NK-92 treated with Interleukin-12 subunit alpha and Interleukin-12 subunit beta, amount 100 ng/mL, for 24 hours (cell line): ENCODE results near the gene VSIG10L2.
A peak's percentile ranks its signal among the peaks of the same experiment; 100 is the strongest.

Experiments used
- DNase-seq: peaks from one replicate; lab custom pipeline; 2025; lab: John Stamatoyannopoulos, UW

Gene VSIG10L2

DNA sequence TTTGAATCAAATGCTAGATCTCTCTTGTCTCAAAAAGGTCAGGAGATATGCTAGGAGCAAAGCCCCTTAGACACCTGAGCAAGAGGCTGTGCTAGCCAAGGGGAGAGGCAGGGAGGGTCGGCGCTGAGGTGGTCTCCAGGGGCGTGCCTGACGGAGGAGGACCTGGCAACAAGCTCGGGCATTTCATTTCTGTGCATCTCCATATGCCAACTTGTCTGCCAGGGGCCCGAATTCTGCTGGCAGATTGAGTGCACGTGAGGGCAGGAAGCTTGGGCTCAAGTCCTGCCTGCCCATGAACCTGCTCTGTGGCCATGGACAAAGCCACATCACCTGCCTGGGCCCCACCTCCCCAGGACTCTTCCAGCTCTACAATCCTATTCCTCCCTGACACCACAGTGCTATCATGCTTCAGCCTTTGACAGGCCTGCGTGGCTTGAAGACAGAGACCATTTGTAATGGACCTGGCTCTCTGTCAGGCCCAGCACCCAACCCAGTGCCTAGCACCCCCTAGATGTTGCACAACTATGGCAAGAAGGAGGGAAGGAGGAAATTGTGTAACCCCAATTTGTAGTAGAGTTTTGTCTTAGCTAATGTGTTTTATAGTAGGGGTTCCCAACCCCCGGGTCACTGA lies 16.3 kb upstream of the VSIG10L2 start:
- DNase-seq: no peak

DNA sequence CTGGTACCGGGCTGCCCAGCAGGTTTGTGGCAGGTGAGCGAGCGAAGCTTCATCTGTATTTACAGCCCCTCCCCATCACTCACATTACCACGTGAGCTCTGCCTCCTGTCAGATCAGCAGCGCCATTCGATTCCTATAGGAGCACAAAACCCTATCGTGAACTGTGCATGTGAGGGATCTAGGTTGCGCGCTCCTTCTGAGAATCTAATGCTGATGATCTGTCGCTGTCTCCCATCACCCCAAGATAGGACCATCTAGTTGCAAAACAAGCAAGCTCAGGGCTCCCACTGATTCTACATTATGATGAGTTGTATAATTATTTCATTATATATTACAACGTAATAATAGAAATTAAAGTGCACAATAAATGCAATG lies 15.8 kb upstream of the VSIG10L2 start:
- DNase-seq: no peak

DNA sequence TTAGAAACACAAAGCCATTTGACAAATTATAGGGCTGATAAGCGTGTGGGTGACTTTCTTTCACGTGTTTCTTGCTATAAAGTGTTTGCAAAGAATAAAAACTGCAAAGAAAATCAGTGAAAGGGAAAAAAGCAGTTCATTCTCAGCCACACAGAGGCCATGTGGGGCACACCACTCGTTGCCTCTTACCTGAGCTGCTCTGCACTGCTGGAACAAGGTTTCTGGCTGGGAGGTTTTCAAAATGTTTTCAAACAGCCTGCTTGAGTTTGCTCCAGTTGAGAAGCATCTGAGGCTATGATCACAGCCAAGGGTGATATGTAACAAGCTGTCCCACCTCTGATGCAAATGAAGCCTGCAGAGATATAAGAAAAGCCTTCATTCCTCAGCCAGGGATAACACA lies 14.7 kb upstream of the VSIG10L2 start:
- no peak for DNase-seq

DNA sequence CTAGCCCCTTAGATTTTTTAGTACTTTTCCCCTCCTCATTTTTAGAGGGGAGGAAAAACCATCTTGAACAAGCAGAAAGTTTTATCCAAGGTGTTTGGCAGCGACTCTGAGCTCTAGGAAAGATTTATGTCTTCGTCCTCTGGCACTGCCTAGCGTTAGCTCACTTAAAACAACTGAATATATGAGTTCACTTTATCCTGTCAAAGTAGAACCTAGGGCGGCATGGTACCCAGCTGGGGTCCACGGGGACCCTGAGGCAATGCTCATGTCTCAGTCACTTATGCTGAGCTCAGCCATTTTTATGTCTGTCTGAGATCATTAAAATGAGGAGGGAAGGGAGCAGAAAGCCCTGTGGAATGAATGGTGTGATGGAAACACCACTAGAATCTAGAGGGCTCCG lies 14.2 kb upstream of the VSIG10L2 start:
- DNase-seq: no peak

DNA sequence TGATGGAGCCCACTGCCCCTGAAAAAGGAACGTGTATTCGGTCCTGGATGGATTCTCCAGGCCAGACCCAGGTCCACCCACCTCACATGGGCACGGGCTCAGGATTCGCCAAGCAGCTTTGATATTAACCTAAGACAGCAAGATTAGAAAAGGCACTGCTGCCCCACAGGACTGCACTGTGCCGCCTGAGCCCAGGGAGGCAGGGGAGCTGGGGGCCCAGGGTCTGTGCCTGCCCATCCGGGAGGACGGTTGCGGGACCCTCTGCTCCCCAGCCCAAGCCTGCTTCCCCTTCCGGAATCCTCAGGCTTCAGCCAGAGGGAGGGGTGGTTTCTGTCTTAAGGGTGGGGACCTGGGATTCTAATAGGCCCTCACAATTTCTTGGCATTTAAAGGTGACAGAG lies 13.5 kb upstream of the VSIG10L2 start:
- DNase-seq: no peak

DNA sequence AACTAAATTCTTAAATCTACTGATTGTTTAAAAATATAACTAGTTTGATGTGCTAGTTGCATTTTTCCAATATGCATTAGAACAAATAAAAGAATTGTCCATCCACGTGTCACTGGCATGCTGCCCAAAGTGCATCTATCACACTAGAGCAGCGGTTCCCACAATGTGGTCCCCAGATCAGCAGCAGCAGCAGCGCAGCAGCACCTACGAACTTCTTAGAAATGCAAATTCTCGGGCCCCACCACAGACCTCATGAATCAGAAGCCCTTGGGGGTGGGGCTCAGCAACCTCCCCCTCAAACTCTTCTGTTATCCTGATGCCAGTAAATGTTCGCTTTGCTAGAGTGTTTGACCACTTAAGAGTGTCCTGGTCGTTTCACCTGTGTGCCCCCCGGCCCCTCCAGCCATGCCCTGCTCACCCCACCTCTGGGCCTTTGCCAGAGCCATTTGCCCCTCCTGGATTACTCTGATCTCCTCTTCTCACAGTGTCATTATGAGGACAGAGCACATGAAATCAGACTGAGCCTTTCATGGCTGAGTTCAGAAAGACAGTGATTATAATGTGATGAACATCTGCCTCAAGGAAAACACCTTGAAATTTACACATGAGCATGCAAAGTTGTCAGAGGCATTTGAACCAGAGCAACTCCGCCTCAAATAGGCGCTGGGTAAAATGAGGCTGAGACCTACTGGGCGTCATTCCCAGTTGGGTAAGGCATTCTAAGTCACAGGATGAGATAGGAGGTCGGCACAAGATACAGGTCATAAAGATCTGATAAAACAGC lies 12.6 kb upstream of the VSIG10L2 start:
- peak; percentile 18 for DNase-seq

DNA sequence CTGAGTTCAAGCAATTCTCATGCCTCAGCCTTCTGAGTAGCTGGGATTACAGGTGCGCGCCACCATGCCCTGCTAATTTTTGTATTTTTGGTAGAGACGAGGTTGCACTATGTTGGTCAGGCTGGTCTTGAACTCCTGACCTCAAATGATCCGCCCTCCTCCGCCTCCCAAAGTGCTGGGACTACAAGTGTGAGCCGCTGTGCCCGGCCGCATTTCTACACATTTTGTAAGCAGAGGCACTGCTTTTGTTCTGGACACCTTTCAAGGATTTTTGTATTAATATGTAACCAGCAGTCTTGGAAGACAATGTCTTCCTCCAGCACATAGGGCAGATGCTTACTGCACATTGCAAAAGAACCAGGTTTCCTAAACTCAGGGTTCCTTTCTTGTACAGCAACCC lies 11.4 kb upstream of the VSIG10L2 start:
- DNase-seq: no peak

DNA sequence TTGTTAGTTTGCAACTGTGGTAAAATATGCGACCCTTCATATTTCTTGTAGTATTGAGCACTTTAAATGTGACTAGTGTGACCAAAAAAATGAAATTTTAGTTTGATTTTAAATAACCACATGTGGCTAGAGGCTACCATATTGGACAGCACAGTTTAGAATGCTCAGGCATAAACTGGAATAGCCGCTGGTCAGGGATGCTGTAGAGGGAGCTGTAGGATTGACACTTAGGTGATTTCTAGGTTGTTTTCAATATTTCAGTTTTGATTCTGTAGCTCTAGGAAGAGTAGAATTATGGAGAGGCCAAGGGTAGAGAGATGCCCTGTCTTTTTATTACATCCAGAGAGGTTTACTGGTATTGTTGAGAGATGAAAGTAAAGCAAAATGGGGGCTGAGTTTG lies 10.8 kb upstream of the VSIG10L2 start:
- no peak for DNase-seq

DNA sequence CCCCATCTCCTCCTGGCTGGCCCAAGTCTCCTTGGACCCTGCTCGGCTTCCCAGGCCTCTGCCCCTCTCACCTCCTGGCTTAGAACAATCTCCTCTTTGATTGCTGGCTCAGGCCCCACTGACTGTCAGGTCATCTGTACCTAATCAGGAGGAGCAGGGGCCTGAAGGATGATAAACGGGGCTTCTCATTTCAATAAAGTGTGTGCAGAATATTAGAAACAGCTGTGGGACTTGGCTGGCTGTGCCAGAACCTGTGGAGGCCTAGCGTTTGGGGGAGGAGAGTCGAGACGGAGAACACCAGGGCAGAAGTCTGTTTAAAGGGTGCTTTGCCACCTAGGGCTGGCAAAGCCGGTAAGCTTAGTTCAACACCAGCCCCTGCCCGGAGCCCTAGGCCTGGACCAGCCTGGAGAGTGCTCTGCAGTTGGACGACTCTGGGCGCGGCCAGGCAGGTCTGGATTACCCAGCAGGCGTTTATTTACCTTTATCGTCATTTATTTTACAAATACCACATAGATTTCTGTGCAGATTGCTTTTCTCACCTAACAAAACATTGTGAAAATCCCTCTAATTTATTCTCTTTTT lies 10.1 kb upstream of the VSIG10L2 start:
- DNase-seq: no peak

DNA sequence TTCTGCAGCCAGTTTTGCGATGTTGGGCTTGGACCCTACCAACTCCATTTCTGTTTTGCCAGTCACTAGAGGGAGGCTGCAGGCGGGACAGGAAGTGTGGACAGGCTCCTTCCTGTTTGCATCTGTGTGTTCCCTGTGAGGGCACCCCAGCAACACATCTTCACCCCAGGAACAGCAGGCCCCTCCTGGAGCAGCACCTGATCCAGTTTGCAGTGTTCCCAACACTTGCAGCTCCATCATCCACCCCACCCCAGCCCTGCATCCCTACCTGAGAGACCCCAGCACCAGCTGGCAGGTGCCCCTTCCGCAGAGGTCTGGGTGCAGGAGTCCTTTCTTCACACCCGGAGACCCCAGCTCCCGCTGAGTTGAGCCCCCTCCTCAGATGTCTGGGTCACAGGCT lies 7.4 kb upstream of the VSIG10L2 start:
- DNase-seq: no peak

DNA sequence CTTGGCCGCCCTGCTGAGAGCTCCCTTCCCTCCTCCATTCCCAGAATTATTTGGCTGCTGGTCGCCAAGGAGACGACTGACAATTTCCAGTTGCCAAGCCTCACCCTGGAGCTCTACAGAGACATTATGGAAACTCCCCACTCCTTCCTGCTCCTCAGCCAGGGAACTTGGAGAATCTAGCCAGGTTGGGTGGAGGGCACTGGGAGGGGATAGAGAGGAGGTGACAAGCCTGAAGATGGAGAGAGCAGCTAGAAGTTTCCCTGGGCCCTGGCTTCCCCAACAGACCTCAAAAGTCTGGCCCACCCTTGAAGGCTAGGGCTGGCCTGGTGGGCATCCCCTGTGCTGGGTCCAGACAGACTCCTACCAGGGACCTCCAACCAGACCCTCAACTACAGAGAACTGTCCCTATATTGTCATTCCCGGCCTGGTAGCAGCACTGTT lies 6.7 kb upstream of the VSIG10L2 start:
- no peak for DNase-seq

DNA sequence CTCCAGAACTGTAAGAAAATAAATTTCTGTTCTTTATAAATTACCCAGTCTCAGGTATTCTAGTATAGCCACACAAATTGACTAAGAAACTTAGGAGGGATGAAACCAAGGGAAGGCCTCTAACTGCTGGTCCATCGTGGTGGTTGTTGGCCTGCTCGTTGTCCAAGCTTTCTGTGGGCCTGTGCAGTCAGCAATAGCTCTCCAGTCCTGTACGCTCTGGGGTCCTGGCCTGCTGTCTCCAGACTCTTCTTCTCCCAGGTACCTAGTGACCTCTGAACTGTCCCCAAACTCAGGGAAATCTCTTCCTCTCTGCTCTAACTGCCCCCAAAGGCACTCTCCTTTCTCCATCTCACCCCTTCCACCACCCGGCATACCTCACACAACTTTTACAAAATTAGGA lies 5.7 kb upstream of the VSIG10L2 start:
- no peak for DNase-seq

DNA sequence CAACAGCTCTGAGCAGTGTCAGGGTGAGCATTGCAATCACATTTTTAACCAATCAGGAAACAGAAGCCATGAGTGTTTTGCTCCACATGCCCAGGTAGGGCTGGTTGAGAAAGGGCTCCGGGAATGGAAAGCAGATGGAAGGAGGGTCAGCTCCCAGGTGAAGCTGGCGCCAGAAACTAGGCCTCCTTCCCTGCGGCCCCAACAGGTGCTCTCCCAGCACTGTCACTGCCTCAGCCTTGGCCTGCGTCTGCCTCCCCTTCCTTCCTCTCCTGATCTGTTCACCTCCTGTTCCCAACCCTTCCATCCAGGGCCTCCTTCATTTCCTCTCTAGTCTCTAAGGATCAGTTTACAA lies 4.6 kb upstream of the VSIG10L2 start:
- DNase-seq: no peak

DNA sequence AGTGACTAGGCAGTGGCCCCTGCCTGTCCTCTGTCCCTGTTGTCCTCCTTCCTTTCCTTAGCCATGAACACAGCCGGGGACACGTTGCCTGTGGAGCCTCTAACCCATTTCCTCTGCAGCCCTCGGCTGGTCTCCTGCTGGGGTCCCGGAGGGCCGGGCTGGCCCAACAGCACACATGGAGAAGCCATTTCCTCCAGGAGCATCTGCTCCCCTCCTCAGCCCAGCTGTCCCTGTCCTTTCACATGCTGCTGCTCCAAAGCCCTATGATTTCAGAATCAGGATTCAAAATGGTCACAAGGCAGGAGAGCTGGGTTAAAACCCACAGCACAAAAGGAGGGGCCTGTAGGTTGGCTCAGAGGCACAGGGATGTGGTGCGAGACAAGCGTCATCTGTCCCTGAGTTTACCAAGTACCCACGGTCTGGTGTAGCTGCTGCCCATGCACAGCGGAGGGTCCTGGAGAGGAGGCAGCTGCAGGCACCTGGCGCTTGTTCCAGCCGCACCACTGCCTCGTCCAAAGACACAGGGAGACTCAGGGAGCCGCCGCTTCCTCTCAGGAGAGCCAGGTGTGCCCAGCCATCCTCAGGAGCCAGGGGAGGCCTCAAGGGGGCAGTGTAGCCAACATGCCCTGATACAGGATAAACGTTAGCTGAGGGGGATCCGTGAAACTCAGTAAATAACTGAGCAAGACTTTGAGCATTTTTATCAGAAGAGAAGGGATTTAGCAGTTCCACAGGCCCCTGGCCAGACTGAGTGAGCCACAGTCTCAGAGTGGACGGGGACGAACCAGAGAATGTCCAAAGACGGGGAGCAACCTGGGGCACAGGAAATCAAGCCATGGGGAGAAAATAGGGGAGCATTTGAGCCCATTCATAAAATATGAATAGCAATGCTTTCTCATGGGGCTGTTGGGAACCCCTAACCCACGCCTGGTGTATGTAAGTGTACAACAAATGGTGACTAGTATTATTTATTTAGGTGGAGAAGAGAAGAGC lies 3.9 kb upstream of the VSIG10L2 start:
- peak; percentile 10 for DNase-seq

DNA sequence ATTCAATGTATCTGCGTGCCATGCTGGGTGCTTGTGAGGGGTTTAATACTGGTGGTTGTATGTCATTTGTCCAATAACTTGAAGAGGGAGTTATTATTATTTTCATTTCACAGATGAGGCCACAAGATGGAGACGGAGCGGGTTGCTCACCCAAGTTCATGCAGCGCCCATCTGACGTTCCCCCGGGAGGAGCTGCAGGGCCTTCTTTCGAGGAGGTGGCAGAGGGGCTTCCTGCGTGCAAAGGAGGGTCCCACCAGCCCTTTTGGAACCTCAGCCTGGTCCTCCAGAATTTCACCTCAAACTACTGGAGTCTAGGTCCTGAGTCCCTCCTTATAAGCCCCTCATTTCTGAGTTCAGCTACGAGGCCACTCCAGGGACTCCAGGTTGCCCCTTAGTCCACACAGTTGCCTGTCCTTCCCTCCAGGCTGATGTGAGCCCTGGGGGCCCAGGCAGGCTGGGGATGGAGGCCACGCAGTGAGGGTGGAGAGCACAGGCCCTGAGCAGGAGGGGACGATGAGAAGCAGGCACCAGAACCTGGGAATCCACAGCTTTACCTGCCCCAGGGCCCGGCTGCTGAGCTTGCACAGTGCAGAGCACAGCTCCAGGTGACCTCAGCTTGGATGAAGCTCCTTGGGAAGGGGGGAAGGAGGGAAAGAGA lies 2.9 kb upstream of the VSIG10L2 start:
- no peak for DNase-seq

DNA sequence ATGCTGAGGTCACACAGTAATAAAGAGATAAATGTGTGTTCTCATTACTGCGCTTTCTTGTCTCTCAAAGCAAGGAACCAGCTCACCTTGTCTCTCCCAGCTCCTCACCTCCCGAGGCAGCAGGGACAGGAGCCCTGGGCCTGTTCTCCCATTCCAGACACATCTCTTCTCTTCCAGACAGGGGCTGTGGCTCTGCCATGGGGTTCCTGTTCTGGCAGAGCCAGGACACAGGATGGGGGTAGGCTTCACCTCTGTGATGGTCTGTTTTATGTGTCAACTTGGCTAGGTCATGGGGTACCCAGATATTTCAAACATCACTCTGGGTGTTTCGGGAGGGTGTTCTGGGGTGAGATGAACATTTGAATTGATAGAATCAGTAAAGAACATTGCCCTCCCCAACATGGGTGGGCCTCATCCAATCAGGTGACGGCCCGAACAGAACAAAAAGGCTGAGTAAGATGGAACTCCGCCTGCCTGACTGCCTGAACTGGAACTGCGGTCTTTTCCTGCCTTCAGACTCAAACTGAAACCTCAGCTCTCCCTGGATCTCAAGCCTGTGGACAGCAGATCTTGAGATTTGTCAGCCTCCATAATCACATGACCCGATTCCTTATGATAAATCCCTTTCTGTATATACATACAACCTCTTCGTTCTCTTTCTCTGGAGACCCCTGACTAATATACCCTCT lies 2.0 kb upstream of the VSIG10L2 start:
- DNase-seq: no peak

DNA sequence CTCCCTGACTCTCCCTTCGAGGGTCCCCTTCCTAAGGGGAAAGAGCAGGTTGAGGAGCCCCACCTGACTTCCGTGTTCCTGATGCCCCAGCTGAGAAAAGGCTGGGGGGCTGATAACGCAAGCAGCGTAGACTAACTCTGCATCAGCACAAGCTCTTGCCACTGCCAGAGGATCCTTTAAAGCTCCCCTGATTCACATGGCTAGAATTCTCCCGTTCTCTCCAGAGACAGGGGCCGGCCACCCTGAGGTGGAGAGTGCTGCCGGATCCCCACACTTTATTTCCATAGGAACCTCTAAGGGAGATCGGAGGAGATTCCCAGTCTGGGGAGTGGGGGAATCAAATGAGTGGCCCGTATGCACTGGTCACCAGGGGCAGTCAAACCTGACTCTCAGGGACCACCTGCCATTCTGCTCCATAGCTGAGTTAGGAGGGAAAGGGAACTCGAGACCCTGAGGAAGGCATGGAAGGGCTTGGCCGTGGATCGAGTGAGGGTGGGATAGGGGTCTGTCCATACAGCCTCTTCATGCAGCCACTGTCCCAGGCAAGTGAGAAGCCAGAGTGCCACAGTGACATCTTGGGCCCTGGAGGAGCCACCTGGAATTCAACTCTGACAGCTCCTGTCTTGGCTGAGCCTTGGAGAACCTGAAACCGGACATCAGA lies 1.4 kb upstream of the VSIG10L2 start:
- no peak for DNase-seq

DNA sequence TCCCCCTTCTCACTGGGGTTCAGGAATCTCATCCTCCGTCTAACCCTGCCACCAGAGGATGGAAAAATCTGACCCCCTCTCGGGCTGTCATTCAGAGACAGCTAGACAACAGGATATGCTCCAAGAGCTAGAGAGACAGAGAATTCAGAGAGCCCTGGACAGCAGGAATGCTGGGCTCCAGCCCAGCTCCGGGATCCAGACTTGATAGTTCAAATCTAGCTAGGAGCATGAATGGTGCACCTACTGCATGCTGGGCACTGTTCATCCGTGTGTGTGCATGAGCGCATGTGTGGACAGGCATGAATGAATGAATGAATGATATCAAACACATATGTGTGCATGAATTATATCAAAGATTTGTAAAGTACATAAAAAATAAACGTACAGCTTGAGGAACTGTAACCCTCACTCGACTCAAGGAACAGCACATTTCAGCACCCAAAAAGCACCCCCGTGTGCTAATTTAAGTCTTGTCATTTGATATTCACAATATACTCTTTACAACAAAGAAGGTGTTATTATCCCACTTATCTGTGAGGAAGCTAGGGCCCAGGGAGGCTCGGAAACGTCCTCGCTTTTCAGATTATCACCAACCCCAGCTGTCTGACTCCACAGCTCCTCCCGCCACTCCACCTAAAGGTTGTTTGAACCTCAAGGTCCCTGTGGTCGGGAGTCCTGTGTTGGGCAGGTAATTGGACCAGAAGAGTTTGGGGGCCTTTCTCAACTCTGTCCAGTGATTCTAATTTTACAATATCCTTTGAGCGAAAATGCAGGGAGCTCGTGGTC lies 640 bp upstream of the VSIG10L2 start:
- no peak for DNase-seq

DNA sequence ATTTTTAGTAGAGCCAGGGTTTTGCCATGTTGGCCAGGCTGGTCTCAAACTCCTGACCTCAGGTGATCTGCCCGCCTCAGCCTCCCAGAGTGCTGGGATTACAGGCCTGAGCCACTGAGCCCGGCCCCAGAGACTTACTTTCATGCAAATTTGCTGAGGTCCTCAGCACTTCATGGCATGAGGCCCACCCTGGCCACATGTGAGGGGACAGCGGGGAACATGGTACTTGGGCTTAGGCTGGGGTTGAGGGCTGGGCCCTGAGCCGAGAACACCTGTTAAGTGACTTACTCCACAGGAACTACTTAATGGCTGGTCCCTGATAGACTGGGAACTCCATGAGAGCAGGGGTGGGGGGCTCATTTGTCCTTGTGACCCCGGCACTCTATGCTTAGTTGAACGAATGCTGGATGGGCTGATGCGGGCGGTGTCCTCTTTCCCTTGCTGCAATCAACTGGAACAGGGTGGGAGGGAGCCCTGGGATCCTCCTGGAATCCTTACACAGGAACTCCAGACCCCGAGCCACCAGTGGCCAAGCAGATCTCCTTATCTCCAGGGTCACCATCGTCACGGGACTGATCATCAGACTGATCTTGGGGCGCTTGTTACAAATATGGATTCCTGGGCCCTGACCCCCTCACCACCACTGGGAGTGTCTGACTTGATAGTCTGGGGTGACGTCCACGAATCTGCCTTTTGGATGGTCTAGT lies 1.0 kb downstream of the VSIG10L2 start:
- no peak for DNase-seq
